Right kidney (tissue), 1 donor: ENCODE data around the gene HTR3D.
"Not testable (repeated sequence)": the region's sequence is repeated elsewhere in the genome, so short reads cannot be mapped to it uniquely, and the experiment has no call there.

ENCODE experiments used
- DNase-seq: peaks from one replicate; pipeline ENCODE4 v3.0.0-alpha.2; 2016

Gene HTR3D

DNA sequence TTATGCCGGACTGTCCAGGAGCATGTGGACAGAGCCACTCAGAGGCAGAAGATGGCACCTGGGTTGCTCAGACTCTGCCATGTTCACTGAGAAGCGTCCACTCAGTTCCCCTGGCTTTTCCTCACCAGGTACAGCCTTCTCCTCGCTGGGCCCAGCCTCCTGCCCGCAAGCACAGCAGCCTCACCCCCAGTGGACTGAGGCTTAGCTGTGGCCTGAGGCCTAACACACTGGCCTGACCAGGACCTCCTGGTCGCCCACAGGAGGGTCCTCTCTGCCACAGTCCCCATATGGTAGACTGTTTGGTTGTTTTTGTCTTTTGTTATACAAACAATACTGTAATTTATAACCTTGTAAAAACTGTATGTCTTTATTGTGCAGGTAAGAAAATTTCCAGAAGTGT is 36.8 kb downstream of the HTR3D start:
- no peak for DNase-seq

DNA sequence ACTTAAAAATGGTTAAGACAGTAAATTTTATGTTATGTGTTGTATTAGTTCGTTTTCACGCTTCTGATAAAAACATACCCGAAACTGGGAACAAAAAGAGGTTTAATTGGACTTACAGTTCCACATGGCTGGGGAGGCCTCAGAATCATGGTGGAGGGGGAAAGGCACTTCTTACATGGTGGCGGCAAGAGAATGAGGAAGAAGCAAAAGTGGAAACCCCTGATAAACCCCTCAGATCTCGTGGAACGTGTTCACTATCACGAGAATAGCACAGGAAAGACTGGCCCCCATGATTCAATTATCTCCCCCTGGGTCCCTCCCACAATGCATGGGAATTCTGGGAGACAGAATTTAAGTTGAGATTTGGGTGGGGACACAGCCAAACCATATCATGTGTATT is 39.6 kb downstream of the HTR3D start:
- DNase-seq: not testable (repeated sequence)

DNA sequence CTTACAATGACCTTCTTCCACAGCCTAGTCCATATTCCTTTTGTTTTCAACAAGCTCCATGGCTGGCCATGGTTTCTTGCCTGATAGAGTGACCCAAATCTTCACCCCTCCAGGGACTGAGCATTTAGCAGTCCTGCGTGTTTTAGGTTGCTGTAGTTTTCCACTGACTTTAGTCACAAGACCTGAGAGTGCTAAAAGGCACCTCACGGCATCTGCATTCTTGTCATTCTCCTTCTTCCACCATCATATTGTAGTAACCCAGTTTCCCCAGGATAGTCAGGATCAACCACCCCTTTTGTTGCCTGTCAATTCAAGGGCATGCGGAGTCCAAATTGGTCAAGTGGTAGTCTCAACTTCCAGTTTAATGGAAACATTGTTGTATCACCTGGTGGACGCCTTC is 42.1 kb downstream of the HTR3D start:
- DNase-seq: no peak

DNA sequence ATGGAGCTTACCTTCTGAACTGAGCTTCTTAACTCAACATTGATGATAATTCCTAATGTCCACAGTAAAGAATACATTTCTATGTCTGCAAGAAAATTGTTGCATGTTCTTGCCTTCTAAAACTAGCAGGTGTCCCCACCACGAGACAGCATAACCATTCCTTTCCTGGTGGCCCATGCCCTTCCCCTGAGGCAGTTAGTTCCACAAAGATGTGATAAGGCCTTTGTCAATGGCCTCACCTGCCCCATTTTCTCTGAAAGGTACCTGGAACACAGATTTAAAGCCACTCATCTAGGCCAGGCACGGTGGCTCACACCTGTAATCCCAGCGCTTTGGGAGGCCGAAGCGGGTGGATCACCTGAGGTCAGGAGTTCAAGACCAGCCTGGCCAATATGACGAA is 44.4 kb downstream of the HTR3D start:
- DNase-seq: no peak

DNA sequence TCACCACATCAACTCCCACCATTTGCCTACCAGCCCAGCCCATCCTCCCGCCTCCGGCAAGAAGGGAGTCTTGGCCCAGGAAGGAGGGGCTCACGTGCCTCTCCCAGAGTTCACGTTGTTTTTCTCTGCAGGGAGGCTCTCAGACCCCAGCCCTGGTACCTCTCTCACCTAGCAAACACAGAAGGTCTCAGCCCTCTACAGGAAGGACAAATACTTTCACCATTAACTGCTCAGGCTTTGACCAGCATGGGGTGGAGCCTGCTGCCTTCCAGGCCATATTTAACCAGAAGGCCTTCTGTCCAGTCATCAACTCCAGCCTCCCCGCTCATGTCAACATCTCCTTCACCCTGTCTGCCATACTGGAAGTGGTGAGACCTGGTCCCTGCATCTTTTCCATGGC is 46.3 kb downstream of the HTR3D start:
- DNase-seq: no peak

DNA sequence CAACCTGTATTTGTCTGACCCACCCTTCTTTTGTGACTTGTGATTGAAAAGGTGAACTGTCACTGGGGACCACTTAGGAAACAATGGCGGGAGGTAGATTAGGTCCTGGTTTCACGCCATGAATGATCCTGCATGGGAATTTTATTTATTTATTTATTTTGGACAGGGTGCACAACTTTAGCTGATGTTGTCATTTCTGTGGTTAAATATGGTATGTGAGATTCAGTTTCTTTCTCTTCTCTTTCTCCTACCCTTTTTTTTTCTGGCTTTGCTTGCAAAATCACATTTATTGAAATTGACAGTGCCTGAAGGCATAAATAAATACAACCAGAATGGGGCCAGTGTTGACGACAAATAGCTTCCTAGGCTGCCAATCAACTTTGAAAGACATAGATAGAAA is 47.3 kb downstream of the HTR3D start:
- DNase-seq: no peak

DNA sequence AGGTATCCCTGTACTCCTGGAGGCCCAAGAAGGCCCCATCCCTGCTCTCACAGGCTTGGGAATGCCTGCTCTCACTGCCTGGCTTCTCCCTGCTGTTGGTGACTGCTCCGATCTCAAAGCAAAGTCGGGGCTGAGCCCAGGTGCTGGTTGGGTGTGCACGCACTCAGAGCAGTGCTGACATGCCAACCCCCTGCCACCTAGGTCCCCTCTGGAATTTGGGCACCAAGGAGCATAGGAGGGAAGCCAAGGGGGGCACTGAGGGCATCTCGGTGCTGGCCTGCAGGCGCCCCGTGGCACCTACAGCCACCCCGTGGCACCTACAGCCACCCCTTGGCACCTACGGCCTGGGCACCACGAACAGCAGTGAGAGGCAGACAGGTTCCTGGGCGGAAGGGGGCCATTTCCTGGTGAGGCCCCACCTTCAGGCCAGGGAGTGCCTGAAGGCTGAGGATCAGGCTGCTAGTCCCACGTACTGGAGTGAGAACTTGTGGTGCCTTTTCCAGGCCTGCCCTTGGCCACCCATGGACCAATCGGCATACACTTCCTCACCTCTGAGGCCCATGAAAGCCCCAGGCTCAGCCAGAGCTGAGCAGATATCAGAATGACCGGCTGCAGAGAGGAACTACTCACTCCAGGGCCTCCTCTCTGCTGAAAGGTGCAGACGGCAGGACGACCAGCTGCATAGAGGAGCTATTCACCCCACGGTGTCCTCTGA is 49.7 kb downstream of the HTR3D start:
- DNase-seq: no peak

DNA sequence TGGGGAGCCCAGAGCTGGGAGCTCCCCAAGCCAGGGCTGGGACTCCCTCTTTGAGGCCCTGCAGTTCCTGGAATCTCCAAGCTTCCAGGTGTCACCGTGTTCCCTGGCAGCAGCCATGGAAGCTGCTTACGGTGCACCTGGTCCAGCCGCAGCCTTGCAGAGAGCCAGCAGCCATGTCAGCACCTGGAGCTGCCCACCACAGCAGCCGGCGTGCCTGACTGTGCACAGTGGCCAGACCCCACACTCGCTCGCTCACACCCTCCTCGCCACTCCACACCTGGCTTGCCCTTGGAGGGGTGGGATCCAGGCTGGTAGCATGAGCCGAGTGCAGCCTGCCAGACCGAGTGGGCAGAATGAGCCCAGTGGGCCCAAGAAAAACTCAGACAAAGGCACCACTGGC is 50.5 kb downstream of the HTR3D start:
- DNase-seq: no peak

DNA sequence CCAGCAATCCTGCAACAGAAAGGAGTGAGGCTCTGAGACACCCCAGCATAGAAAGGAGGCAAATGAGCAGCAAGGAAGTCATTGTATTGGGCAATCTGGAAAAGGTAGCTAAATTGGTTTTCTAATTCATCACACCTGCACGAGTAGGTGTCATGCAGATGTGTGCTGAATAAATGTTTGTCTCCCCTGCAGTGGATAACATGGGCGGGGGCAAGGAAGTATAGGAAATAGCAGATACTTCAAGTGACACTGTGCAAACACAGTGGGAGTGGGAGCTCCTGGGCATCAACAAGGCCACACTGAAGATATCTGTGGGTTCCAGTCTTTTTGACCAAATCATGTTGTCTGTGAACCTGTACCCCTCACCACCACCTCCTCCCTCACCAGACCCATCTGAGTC is 50.9 kb downstream of the HTR3D start:
- no peak for DNase-seq

DNA sequence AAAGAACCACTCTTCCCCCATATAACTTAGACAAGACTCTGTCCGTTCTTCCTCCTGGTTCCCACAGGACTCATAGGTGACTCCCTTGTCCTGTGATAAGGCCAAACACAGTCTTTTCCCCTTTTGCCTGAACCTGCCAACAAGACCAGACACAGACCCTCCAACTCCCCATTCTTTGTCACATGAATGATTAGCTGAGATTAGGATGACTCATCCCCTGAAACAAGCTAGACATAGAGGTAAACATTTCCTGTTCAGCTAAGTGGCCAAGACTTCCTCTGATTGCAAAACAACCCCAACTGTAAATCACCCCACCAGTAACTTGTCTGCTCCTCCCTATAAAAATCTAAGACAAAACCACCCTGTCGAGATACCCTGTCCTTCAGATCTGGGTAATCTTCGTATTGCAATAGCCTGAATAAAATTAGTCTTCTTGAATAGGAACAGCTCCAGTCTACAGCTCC is 53.9 kb downstream of the HTR3D start:
- DNase-seq: no peak
